ENCODE results near the gene UNK.

UNK gene

GRCh38 chr17:75748706-75749105, 35.9 kb upstream of the UNK start:
- Histone ChIP-seq H3K27ac (ENCODE audit: low read length) (no peak overlapping the region), H3K27me3 (ENCODE audit: control insufficient read depth in 1 of 2, insufficient read depth in 2 of 2, low read length in 2 of 2) (no peaks in the 10 kb centered on the region), H3K9ac (ENCODE audit: low read length in 2 of 2) (no peak overlapping the region), H3K9me3 (ENCODE audit: control insufficient read depth in 2 of 2, low read length in 2 of 2) (no peaks in the 10 kb centered on the region), H3K4me1 (ENCODE audit: control insufficient read depth, insufficient read depth, low read length) (peaks cover 19% of the 10 kb centered on the region), H3K4me3 (ENCODE audit: low read length in 2 of 2) (no peak overlapping the region), H3K36me3 (ENCODE audit: control insufficient read depth in 2 of 2, insufficient read depth in 2 of 2, low read length in 2 of 2) (no peaks in the 10 kb centered on the region)

GRCh38 chr17:75749545-75750389, 34.8 kb upstream of the UNK start:
- H3K4me3 ChIP-seq (ENCODE audit: low read length in 2 of 2) = peak overlapping the region in 1 of 2 donors; percentile 57
- no peak overlapping the region for H3K27ac ChIP-seq (ENCODE audit: low read length)
- no peaks in the 10 kb centered on the region for H3K36me3 ChIP-seq (ENCODE audit: control insufficient read depth in 2 of 2, insufficient read depth in 2 of 2, low read length in 2 of 2)
- no peaks in the 10 kb centered on the region for H3K27me3 ChIP-seq (ENCODE audit: control insufficient read depth in 1 of 2, insufficient read depth in 2 of 2, low read length in 2 of 2)
- peak overlapping the region in 1 of 2 donors; percentile 51 for H3K9ac ChIP-seq (ENCODE audit: low read length in 2 of 2)
- H3K4me1 ChIP-seq (ENCODE audit: control insufficient read depth, insufficient read depth, low read length) = peaks cover 29% of the 10 kb centered on the region
- H3K9me3 ChIP-seq (ENCODE audit: control insufficient read depth in 2 of 2, low read length in 2 of 2) = no peaks in the 10 kb centered on the region

- Histone ChIP-seq H3K4me1 (ENCODE audit: control insufficient read depth, insufficient read depth, low read length) (peaks cover 30% of the 10 kb centered on the region), H3K9me3 (ENCODE audit: control insufficient read depth in 2 of 2, low read length in 2 of 2) (no peaks in the 10 kb centered on the region), H3K36me3 (ENCODE audit: control insufficient read depth in 2 of 2, insufficient read depth in 2 of 2, low read length in 2 of 2) (no peaks in the 10 kb centered on the region), H3K4me3 (ENCODE audit: low read length in 2 of 2) (no peak overlapping the region), H3K27me3 (ENCODE audit: control insufficient read depth in 1 of 2, insufficient read depth in 2 of 2, low read length in 2 of 2) (no peaks in the 10 kb centered on the region), H3K9ac (ENCODE audit: low read length in 2 of 2) (no peak overlapping the region), H3K27ac (ENCODE audit: low read length) (no peak overlapping the region)
Observed at GRCh38 chr17:75750661-75751423, 33.8 kb upstream of the UNK start.

GRCh38 chr17:75751676-75752404, 32.8 kb upstream of the UNK start:
- no peaks in the 10 kb centered on the region for H3K36me3 ChIP-seq (ENCODE audit: control insufficient read depth in 2 of 2, insufficient read depth in 2 of 2, low read length in 2 of 2)
- H3K4me3 ChIP-seq (ENCODE audit: low read length in 2 of 2) = no peak overlapping the region
- H3K9ac ChIP-seq (ENCODE audit: low read length in 2 of 2) = no peak overlapping the region
- no peaks in the 10 kb centered on the region for H3K9me3 ChIP-seq (ENCODE audit: control insufficient read depth in 2 of 2, low read length in 2 of 2)
- no peak overlapping the region for H3K27ac ChIP-seq (ENCODE audit: low read length)
- peaks cover 30% of the 10 kb centered on the region for H3K4me1 ChIP-seq (ENCODE audit: control insufficient read depth, insufficient read depth, low read length)
- no peaks in the 10 kb centered on the region for H3K27me3 ChIP-seq (ENCODE audit: control insufficient read depth in 1 of 2, insufficient read depth in 2 of 2, low read length in 2 of 2)

- Histone ChIP-seq H3K27me3 (ENCODE audit: control insufficient read depth in 1 of 2, insufficient read depth in 2 of 2, low read length in 2 of 2) (no peaks in the 10 kb centered on the region), H3K4me3 (ENCODE audit: low read length in 2 of 2) (no peak overlapping the region), H3K27ac (ENCODE audit: low read length) (no peak overlapping the region), H3K4me1 (ENCODE audit: control insufficient read depth, insufficient read depth, low read length) (peaks cover 29% of the 10 kb centered on the region), H3K9ac (ENCODE audit: low read length in 2 of 2) (no peak overlapping the region), H3K36me3 (ENCODE audit: control insufficient read depth in 2 of 2, insufficient read depth in 2 of 2, low read length in 2 of 2) (no peaks in the 10 kb centered on the region), H3K9me3 (ENCODE audit: control insufficient read depth in 2 of 2, low read length in 2 of 2) (no peaks in the 10 kb centered on the region)
Observed at GRCh38 chr17:75752405-75752709, 32.2 kb upstream of the UNK start.

GRCh38 chr17:75752802-75753513, 31.6 kb upstream of the UNK start:
- peak overlapping the region; percentile 50 to 73 for H3K4me3 ChIP-seq (ENCODE audit: low read length in 2 of 2)
- H3K36me3 ChIP-seq (ENCODE audit: control insufficient read depth in 2 of 2, insufficient read depth in 2 of 2, low read length in 2 of 2) = peaks cover 0 to 3% of the 10 kb centered on the region in 2 donors
- H3K27ac ChIP-seq (ENCODE audit: low read length) = no peak overlapping the region
- H3K4me1 ChIP-seq (ENCODE audit: control insufficient read depth, insufficient read depth, low read length) = peaks cover 26% of the 10 kb centered on the region
- H3K9me3 ChIP-seq (ENCODE audit: control insufficient read depth in 2 of 2, low read length in 2 of 2) = no peaks in the 10 kb centered on the region
- no peaks in the 10 kb centered on the region for H3K27me3 ChIP-seq (ENCODE audit: control insufficient read depth in 1 of 2, insufficient read depth in 2 of 2, low read length in 2 of 2)
- peak overlapping the region; percentile 44 to 51 for H3K9ac ChIP-seq (ENCODE audit: low read length in 2 of 2)

GRCh38 chr17:75753514-75754377, 30.9 kb upstream of the UNK start:
- H3K27ac ChIP-seq (ENCODE audit: low read length) = peak overlapping the region; percentile 18
- peaks cover 26% of the 10 kb centered on the region for H3K4me1 ChIP-seq (ENCODE audit: control insufficient read depth, insufficient read depth, low read length)
- H3K36me3 ChIP-seq (ENCODE audit: control insufficient read depth in 2 of 2, insufficient read depth in 2 of 2, low read length in 2 of 2) = peaks cover 0 to 3% of the 10 kb centered on the region in 2 donors
- H3K4me3 ChIP-seq (ENCODE audit: low read length in 2 of 2) = peak overlapping the region; percentile 50 to 73
- H3K9ac ChIP-seq (ENCODE audit: low read length in 2 of 2) = peak overlapping the region; percentile 51 to 63
- H3K9me3 ChIP-seq (ENCODE audit: control insufficient read depth in 2 of 2, low read length in 2 of 2) = no peaks in the 10 kb centered on the region
- H3K27me3 ChIP-seq (ENCODE audit: control insufficient read depth in 1 of 2, insufficient read depth in 2 of 2, low read length in 2 of 2) = no peaks in the 10 kb centered on the region

- H3K4me1 ChIP-seq (ENCODE audit: control insufficient read depth, insufficient read depth, low read length) = peaks cover 24% of the 10 kb centered on the region
- no peaks in the 10 kb centered on the region for H3K9me3 ChIP-seq (ENCODE audit: control insufficient read depth in 2 of 2, low read length in 2 of 2)
- peak overlapping the region; percentile 18 for H3K27ac ChIP-seq (ENCODE audit: low read length)
- H3K4me3 ChIP-seq (ENCODE audit: low read length in 2 of 2) = peak overlapping the region; percentile 35 to 73
- H3K27me3 ChIP-seq (ENCODE audit: control insufficient read depth in 1 of 2, insufficient read depth in 2 of 2, low read length in 2 of 2) = no peaks in the 10 kb centered on the region
- peak overlapping the region; percentile 13 to 63 for H3K9ac ChIP-seq (ENCODE audit: low read length in 2 of 2)
- H3K36me3 ChIP-seq (ENCODE audit: control insufficient read depth in 2 of 2, insufficient read depth in 2 of 2, low read length in 2 of 2) = peaks cover 2 to 3% of the 10 kb centered on the region in 2 donors
Observed at GRCh38 chr17:75754378-75755204, 30.0 kb upstream of the UNK start.

- H3K27me3 ChIP-seq (ENCODE audit: control insufficient read depth in 1 of 2, insufficient read depth in 2 of 2, low read length in 2 of 2) = no peaks in the 10 kb centered on the region
- peaks cover 2 to 3% of the 10 kb centered on the region in 2 donors for H3K36me3 ChIP-seq (ENCODE audit: control insufficient read depth in 2 of 2, insufficient read depth in 2 of 2, low read length in 2 of 2)
- H3K9ac ChIP-seq (ENCODE audit: low read length in 2 of 2) = no peak overlapping the region
- H3K27ac ChIP-seq (ENCODE audit: low read length) = no peak overlapping the region
- no peak overlapping the region for H3K4me3 ChIP-seq (ENCODE audit: low read length in 2 of 2)
- no peaks in the 10 kb centered on the region for H3K9me3 ChIP-seq (ENCODE audit: control insufficient read depth in 2 of 2, low read length in 2 of 2)
- peaks cover 18% of the 10 kb centered on the region for H3K4me1 ChIP-seq (ENCODE audit: control insufficient read depth, insufficient read depth, low read length)
Observed at GRCh38 chr17:75755205-75755901, 29.3 kb upstream of the UNK start.

Data from stomach smooth muscle (tissue), 2 donors.